Hindlimb muscle (tissue), 1 donor: ENCODE data around the gene RAB3A. TPM values are rescaled to one million over a fixed set of nuclear protein-coding genes. Genes with fewer than 3 reads are reported as not detected.

Source experiments
- DNase-seq: peaks from one replicate; pipeline ENCODE4 v3.0.0-alpha.2; 2013
- polyA plus RNA-seq: library from polyadenylated mRNA; unstranded; fragments of 120-200 nt; gene quantifications from one replicate; pipeline ENCODE4 v1.2.1, GENCODE V29; 2013; ENCODE audit not compliant: insufficient read length

RAB3A gene
- polyA plus RNA-seq, 1 donor: 5.1 TPM

DNA sequence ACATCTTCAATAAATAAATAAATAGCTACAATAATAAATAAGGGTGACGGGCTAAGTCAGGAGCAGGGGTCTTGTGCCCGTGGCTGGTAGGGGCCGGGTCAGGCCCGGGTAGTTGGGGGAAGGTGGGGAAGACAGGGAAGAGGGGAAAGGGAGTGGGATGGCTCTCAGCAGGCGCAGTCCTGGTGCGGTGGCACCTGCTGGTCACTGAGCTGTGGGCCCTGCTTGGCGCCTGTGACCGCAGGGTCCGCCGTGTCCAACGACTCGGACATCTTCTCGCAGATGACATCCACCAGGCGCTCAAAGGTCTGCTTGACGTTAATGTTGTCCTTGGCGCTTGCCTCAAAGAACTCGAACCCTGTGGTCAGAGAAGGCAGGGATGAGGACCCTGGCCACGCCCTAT, 6.5 kb downstream of the RAB3A start:
- no peak for DNase-seq

DNA sequence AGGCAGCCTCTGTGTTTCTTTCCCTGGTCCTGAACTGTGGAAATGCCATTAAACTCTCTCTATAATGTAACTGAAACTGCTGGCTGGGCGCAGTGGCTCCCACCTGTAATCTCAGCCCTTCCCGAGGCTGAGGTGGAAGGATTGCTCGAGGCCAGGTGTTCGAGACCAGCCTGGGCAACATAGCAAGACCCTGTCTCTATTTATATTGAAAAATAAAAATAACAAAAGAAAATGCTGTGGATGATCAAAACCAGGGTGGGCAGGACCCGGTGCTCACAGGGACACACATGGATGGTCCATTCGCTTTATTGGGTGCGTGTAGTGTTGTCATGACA, 7.4 kb downstream of the RAB3A start:
- no peak for DNase-seq

DNA sequence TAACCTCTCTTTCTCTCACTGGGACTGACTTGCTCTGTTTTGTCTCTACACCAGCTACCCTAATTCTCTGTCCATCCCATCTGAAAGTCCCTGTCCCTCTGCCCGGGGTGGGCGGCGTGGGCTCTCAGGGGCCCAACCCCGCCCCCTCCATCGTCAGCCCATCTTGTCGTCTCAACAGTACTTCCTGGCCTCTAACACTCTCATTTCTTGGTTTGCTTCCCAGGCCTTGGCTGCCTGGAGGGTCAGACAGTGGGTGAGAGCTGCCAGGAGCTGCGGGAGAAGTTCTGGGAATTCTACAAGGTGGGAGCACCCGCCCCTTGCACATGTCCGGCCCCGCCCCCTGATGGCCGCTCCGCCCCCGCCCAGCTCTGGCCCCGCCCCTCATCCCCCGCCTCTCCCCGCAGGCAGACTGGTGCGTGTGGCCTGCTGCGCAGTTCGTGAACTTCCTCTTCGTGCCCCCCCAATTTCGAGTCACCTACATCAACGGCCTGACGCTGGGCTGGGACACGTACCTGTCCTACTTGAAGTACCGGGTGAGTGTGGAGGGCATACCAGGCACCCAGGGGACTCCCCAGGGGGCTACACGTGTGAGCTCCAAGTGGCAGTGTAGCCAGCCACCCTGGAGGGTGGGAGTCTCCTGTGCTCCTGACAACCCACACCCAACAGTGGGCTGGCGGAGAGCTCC, 9.1 kb downstream of the RAB3A start:
- DNase-seq: no peak

DNA sequence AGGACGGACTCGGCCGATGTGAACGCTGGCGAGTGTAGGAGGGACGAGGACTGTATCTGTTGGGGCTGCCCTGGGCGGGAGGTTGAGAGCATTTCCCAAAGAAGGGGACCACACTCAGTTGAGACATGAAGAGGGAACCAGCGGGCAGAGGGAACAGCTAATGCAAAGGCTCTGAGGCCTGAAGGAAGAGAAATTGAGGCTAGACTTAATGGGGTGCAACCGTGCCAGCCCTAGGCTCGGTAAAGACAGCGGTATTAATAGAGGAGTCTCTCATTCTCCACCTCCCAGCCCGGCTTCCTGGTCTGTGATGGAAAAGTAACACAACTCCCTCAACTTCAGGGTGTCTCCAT, 9.7 kb downstream of the RAB3A start:
- DNase-seq: no peak

DNA sequence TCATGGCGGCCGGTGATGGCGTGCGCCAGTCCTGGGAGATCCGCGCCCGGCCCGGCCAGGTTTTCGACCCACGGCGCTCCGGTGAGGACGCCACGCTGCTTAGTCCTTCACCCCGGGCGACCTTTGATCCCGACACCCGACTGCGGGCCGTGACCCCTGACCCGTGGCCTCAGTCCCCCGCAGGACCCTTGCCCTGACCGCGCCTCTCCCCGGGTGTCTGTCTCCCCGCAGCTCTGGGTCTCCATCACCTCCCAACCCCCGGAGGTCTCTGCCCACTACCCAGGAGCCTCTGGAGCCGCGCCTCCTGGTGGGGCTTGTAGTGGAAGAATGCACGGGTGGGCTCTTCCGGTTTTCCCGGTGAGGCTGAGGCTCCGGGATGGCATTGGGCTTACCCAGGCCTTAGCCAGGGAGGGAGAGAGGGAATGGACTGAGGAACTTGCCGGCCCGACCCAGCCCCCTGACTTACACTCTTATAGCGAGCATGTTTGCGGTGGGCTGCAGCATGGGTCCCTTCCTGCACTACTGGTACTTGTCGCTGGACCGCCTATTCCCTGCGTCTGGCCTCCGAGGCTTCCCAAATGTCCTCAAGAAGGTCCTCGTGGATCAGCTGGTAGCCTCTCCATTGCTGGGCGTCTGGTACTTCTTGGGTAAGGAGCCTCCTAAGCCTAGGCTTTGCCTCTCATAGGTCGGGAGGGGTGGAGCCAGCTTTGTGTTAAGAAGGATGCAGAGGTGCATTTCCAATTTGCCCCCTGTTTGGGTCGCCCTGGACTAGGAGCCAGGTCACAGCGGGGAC, 10.3 kb downstream of the RAB3A start:
- DNase-seq: no peak

DNA sequence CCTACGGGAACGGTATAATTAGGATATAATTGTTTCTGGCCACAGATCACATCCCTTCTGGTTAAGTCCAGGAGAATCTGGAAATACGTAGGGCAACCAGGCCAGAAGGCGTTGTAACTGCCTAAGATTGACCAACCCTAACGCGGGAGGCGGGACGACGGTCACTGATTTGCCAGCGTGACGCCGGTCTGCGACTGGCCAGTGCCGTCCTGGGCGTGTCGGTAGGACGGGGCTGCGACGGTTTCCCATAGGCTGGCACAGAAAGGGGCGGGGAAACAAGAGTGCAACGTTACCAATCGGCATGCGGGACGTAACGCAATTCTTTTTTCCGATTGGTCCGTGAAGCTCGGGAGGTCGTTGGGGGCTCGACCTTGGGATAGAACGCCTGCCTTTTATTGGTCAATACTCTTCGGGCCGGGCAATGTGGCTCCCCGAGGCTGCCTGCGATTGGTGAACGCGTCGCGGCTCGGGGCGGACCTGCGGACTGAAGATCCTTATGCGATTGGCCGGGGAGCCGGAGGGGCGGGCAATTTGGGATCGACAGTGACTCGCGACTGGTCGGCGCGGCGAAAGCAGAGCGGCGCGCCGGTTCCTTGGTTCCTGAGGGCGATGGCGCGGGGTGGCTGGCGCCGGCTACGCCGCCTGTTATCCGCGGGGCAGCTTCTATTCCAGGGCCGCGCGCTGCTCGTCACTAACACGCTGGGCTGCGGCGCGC, 11.0 kb downstream of the RAB3A start, which contains the start of gene MPV17L2:
Gene MPV17L2, plus strand, starts transcription at position 546 of the 715 bp plus-strand sequence. Its CDS starts 64 bp downstream, at position 610.
- peak; percentile 99 for DNase-seq

DNA sequence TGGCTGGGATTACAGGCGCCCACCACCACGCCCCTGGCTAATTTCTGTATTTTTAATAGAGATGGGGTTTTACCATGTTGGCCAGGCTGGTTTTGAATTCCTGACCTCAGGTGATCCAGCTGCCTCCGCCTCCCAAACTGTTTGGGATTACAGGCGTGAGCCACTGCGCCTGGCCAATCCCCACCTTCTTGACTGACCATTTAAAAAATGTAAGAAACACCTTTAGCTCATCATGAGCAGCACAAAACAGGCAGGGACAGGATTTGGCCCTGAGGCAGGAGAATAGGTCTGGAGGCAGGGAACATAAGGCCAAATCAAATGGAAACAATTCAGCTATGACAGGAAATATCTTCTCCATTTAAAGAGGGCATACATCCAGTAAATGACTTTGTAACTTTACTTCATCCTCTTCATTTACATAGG, 12.2 kb downstream of the RAB3A start:
- DNase-seq: no peak

DNA sequence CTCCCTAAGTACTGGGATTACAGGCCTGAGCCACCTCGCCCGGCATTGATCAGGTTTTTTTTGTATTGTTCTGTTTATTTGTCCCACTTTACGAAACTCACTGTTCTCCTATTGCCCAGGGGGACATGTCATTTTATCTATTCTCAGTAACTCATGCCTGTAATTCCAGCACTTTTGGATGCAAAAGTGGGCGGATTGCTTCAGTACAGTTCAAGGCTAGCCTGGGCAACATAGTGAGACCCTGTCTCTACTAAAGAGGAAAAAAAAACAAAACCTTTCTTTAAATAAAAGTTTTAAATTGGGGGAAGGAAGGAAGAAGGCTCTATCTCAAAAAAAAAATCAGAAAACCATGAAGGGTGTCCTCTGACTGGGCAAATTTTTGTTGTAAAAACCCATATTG, 13.6 kb downstream of the RAB3A start:
- no peak for DNase-seq

DNA sequence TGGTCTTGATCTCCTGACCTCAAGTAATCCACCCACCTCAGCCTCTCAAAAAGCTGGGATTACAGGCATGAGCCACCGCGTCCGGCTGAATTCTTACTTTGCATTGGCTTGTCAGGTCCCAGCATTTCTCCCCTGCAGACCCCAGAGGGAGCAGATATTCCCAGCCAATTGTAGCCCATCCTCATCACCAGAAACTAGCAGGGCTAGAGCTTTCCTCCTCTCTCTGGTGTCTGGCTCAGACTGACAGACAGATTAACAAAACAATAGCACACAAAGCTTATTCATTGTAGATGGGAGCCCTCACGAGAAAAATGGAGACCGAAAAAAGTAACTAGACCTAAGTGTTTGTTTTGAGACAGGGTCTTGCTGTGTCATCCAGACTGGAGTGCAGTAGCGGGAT, 18.3 kb downstream of the RAB3A start:
- DNase-seq: no peak

DNA sequence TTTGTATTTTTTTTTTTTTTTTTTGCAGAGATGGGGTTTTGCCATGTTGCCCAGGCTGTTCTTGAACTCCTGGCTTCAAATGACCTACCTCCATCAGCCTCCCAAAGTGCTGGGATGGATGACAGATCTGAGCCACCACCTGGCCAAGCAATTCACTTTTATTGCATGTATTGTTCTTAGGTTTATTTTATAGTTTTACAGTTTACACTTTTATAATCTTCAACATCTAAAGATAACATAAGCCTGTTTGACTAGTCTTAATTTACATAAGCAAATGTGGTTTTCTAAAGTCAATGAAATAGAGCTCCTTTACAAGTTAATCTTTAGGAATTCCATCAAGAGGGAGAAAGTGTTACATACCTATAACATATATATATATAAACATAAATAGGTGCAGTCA, 20.3 kb downstream of the RAB3A start:
- no peak for DNase-seq

DNA sequence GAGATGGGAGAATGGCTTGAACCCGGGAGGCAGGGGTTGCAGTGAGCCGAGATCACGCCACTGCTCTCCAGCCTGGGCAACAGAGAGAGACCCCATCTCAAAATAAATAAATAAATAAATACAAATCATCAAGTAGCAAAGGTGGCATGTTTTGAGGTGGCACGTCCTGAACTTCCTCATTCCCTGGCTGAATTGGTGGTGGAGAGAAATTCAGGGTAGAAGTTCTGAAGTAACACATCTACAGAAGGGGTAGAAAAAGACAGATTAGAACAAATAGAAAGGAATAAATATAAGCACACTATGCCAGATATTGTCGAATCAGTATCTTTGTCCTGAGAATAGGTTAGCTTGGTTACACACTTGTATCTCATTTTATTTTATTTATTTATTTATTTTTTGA, 23.9 kb downstream of the RAB3A start:
- no peak for DNase-seq

DNA sequence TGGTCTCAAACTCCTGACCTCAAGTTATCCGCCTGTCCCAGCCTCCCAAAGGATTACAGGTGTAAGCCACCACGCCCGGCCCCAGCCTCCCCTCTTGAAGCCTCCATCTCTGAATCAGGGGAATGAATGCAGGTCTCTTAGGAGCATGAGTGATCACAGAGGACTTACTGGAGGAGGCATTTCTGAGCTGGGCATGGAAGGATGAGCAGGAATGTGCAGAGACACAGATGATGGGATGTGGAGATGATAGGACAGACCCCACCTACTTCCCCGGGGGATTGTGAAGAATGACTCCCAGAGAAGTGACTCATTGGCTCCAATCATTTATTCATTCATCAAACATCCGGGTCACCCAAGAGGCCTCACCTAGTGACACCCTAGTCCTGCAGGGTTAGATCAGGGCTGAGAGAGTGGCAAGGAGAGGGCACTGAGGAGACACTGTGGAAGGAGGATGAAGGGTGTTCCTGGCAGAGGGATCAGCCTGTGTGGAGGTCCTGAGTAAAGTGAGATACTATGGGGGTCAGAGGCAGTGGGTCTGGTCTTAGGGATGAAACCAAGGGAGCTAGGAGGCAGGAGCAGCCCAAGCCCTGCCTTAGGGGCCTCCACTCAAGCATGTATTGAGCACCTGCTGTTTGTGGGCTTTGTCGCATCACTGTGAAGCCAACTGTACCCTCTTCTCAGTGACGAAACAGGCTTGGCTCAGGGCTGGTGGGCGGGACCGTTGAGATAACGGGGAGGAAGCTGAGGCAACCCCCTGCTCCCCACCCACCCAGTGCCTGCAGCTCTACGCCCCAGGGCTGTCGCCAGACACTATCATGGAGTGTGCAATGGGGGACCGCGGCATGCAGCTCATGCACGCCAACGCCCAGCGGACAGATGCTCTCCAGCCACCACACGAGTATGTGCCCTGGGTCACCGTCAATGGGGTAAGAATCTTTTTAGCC, 27.2 kb downstream of the RAB3A start:
- no peak for DNase-seq

DNA sequence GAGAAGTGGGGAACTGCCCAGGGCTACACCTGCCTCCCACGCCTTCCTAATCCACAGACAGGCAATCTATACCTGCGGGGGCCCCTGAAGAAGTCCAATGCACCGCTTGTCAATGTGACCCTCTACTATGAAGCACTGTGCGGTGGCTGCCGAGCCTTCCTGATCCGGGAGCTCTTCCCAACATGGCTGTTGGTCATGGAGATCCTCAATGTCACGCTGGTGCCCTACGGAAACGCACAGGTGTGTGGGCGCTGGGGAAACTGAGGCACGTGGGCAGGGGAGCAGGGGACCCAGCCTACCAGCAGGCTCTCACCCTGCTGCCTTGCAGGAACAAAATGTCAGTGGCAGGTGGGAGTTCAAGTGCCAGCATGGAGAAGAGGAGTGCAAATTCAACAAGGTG, 28.9 kb downstream of the RAB3A start:
- no peak for DNase-seq

DNA sequence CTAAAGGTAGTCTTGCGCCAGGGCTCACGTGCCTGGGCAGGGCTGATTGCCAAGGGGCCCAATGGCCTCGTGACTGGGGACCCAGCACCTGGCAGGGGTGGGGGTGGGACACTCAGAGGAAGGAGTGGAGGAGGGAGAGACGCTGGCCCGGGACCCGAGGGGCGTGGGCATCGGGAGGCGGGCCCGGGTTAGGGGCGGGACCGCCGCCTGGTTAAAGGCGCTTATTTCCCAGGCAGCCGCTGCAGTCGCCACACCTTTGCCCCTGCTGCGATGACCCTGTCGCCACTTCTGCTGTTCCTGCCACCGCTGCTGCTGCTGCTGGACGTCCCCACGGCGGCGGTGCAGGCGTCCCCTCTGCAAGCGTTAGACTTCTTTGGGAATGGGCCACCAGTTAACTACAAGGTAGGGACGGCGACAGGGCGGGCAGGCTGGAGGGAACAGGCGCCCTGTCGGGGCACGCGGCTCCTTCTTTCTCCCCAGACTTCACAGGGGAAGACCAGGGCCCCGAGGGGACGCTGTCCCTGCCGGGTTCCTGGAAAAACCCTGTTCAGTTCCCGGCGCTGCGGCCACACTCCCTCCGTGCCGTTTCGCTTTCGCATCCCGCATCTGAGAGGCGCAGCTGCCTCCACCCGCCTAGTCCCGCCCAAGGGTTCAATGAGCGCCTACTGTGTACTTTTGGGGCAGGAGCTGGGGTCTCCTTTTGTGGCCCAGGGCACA, 30.1 kb downstream of the RAB3A start, which contains the start of gene IFI30:
Gene IFI30, plus strand, starts transcription at position 242 of the 717 bp plus-strand sequence. Its CDS starts 29 bp downstream, at position 271.
- no peak for DNase-seq

DNA sequence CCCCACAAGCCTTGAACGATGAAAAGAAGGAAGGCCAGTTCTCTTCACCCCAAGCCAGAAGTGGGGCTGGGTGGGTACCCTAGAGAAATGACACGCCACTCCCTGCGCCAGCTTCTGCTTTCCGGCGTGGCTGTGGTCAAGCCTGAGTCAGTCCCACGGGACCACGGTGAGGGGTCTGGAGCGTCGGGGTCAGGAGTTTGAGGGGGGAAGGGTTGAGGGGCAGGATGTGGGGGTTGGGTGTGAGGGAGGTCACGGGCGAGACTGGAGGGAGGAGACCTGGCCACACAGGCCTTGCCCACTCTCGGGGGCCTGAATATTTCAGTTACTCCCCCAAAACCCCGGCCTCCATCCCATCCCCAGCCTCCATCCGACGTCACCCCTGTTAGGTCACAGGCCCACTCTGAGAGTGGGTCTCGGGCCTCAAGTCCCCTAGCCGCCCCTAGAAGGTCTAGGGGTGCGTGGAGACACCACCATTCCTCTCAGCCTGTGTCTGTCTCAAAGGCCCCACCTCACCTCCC, 30.7 kb downstream of the RAB3A start:
- DNase-seq: no peak

DNA sequence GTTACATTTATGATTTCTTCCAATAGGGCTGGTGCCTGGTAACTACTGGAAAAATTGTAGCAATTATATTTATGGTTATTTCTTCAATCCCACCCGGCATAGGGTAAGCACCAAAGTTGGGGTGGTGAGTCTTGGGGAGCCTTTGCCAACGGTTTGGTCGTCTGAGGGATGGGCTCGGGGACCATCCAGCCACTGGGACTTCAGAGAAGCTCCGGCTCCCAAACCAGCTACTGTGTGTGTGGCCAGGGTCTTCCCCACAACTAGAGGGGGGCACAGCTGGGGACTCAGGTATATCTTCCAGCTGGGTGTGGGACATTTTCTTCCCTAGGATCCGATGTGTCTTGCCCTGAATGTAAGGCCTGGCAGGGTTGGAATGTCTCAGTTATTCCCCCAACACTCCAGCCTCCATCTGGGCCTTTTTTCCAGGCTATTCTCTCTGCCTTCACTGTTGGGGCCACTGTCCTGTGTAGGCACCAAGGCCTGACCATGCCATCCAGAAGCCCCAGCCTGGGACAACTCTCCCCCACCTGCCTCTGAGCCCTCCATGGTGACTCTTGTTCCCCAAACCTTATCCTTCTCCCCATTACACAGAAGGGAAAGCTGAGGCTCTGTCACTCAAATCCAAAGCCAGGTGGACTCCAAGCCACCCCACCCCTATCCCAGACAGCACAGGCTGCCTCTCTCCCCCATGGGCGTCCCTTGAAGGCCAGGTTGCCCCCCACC, 31.4 kb downstream of the RAB3A start:
- no peak for DNase-seq

DNA sequence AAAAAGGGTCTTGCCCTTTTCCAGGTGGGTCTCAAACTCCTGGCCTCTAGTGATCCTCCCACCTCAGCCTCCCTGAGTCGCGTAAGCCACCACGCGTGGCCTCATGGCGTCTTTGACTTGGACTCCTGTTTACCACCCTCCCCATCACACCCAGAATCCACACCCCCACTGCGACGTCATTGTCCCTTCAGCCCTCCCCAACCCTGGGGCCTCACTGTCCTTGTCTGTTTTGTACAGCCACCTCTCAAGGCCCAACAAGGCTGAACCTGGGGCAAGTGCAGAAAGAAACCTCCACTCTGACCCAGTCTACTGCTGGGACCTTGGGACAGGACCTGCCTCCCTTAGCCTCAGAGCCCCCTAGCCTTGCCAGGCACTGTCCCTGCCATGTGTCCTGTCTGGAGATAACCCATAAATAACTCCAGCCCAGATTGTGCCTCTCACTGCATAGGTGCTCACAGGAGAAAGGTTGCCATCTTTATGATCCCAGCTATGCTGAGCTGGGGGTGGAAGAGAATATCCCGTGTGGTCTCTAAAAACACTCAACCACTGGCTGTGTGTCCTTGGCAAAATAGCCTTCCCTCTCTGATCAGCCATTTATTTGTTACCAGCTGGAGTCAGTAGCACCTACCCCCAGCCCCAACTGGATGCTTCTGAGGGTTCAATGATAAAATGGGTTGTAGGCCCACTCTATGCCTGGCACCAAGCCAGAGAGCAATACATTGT, 32.1 kb downstream of the RAB3A start:
- no peak for DNase-seq

DNA sequence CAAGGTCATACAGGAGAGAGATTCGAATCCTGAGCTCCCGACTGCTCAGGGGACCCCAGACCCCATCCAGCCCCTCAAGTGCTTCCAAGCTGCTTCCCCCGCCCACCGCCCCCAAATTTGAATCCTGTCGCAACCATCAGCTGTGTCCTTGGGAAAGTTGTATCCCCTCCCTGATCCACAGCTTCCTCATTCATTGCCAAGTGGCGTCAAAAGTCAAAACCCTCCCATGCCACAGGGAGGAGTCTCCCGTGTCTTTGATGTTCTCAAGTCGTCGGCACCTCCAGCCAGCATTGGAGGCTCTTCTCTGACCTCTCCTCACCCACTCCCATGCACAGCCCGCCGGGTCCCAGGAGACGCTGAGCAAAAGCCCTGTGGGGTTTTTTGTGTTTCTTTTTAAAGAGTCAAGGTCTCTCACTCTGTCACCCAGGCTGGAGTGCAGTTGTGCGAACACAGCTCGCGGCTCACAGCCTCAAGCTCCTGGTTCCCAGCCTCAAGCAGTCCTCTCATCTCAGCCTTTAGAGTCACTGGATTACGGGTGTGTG, 33.1 kb downstream of the RAB3A start:
- no peak for DNase-seq

DNA sequence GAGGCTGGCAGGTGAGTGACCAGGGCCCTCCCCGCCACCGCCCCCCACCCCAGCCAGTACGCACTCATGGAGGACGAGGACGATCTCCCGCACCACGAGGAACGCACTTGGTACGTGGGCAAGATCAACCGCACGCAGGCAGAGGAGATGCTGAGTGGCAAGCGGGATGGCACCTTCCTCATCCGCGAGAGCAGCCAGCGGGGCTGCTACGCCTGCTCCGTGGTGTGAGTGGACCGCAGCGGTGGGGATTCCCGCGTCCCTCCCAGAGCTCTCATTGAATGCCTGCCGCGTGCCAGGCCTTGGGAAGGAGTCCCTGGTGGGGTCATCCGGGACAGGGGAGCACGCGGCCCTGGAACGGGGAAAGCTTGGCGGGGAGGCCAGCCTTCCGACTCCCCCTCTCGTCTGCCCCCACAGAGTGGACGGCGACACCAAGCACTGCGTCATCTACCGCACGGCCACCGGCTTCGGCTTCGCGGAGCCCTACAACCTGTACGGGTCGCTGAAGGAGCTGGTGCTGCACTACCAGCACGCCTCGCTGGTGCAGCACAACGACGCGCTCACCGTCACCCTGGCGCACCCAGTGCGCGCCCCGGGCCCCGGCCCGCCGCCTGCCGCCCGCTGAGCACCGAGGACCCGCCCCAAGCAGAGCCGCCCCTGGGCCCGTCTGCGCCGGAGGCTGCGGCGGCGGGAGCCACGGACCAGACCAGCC, 35.0 kb downstream of the RAB3A start:
- DNase-seq: no peak
